Endothelial cell of umbilical vein (primary cell): ENCODE data around the gene WDR86. TPM values are rescaled to one million over a fixed set of nuclear protein-coding genes. Genes with fewer than 3 reads are reported as not detected.

Experiments used
- BruUV-seq: library from RNA; stranded (reverse); fragments of 400-500 nt; replicated peaks from 2 replicates; lab custom pipeline; 2021; lab: Mats Ljungman, UMichigan
- CTCF ChIA-PET: fragments of 300-600, 350-600 bp; sonication (Branson Sonifier 250); formaldehyde crosslinking; loops from one replicate; lab custom pipeline; 2021; ENCODE audit warnings: antibody characterized with exemption, inconsistent platforms; lab: Charles Lee
- POLR2A ChIA-PET: fragments of 300-600, 350-600 bp; sonication (Branson Sonifier 250); formaldehyde crosslinking; loops from one replicate; lab custom pipeline; 2021; ENCODE audit warnings: antibody characterized with exemption, inconsistent platforms; lab: Charles Lee
- DNase-seq: peaks from one replicate; pipeline ENCODE4 v3.0.0-alpha.2; 2011; ENCODE audit warnings: low read depth, low spot score
- FAIRE-seq: peaks from 2 replicates; lab custom pipeline; 2011; peaks lifted over from hg19 to GRCh38; lab: Jason Lieb, UNC
- H2AFZ ChIP-seq: 2 replicates; pipeline ENCODE4 v1.6.0; 2012; ENCODE audit warnings: low read depth, low read length, control low read depth, inconsistent platforms
- H3K27ac ChIP-seq: 2 replicates; pipeline ENCODE4 v1.5.1; 2011; ENCODE audit warnings: low read depth, mild to moderate bottlenecking, control low read depth, low read length, moderate library complexity; ENCODE audit not compliant: insufficient read depth
- H3K27me3 ChIP-seq, 2 experiments: 2 replicates each; pipeline versions ENCODE4 v1.6.0 to v1.6.1; 2011; ENCODE audit warnings: low read length in 2 of 2, mixed read lengths in 1 of 2; ENCODE audit not compliant: control insufficient read depth in 2 of 2, insufficient read depth in 2 of 2
- H3K36me3 ChIP-seq, 2 experiments: 2 replicates in 1 of 2; 3 replicates in 1 of 2; pipeline ENCODE4 v1.5.1; 2011; ENCODE audit warnings: low read length in 2 of 2, mild to moderate bottlenecking in 1 of 2, moderate library complexity in 1 of 2; ENCODE audit not compliant: control insufficient read depth in 2 of 2, insufficient read depth in 2 of 2; ENCODE audit errors: extremely low read depth in 1 of 2
- H3K4me1 ChIP-seq: 3 replicates; pipeline ENCODE4 v1.5.1; 2011; ENCODE audit warnings: mild to moderate bottlenecking, low read length; ENCODE audit not compliant: control insufficient read depth, insufficient read depth; ENCODE audit errors: extremely low read depth
- H3K4me2 ChIP-seq: 2 replicates; pipeline ENCODE4 v1.6.1; 2011; ENCODE audit warnings: low read length, control low read depth, mixed read lengths; ENCODE audit not compliant: insufficient read depth
- H3K4me3 ChIP-seq, 3 experiments: fragments of 200-600 bp in 1 of 3; sonication (generic), shearing (Covaris generic) in 1 of 3; replicated peaks in 1 of 3; 2 replicates each; pipeline ENCODE4 v1.5.1; 2011 to 2016; ENCODE audit warnings: control low read depth in 3 of 3, low read length in 3 of 3, mild to moderate bottlenecking in 2 of 3, inconsistent platforms in 1 of 3, low read depth in 1 of 3, moderate library complexity in 1 of 3; ENCODE audit not compliant: insufficient read depth in 1 of 3
- H3K79me2 ChIP-seq: 2 replicates; pipeline ENCODE4 v1.6.0; 2012; ENCODE audit warnings: low read length, inconsistent platforms; ENCODE audit not compliant: control insufficient read depth, insufficient read depth
- H3K9ac ChIP-seq: replicated peaks from 2 replicates; pipeline ENCODE3; 2011; ENCODE audit warnings: low read length, control low read depth; ENCODE audit not compliant: insufficient read depth; ENCODE audit errors: extremely low read depth
- H3K9me1 ChIP-seq: replicated peaks from 3 replicates; pipeline ENCODE4 v1.6.0; 2011; ENCODE audit warnings: mild to moderate bottlenecking, low read length; ENCODE audit not compliant: control insufficient read depth, insufficient read depth; ENCODE audit errors: extremely low read depth
- H3K9me3 ChIP-seq: replicated peaks from 2 replicates; pipeline ENCODE4 v1.5.1; 2012; ENCODE audit warnings: low read length, inconsistent platforms; ENCODE audit not compliant: control insufficient read depth, insufficient read depth
- H4K20me1 ChIP-seq: replicated peaks from 2 replicates; pipeline ENCODE3; 2011; ENCODE audit warnings: mild to moderate bottlenecking, low read length; ENCODE audit not compliant: control insufficient read depth, insufficient read depth; ENCODE audit errors: extremely low read depth
- CTCF ChIP-seq, 2 donors: IDR thresholded peaks; 1 replicate in 1 of 2; 2 replicates in 1 of 2; pipeline ENCODE4 v1.5.1; 2011; ENCODE audit warnings: low read length in 2 of 2, mild to moderate bottlenecking in 2 of 2, moderate library complexity in 2 of 2, control low read depth in 1 of 2, inconsistent platforms in 1 of 2, low read depth in 1 of 2; ENCODE audit not compliant: insufficient read depth in 1 of 2; ENCODE audit errors: extremely low read depth in 1 of 2
- EZH2 ChIP-seq: IDR thresholded peaks from 2 replicates; pipeline ENCODE4 v1.6.1; 2012; ENCODE audit warnings: borderline replicate concordance, low read depth, mild to moderate bottlenecking, moderate library complexity, low read length, inconsistent platforms; ENCODE audit not compliant: severe bottlenecking
- FOS ChIP-seq: IDR thresholded peaks from 2 replicates; pipeline ENCODE4 v1.6.1; 2011; ENCODE audit warnings: mild to moderate bottlenecking, low read length, moderate library complexity, borderline replicate concordance; ENCODE audit not compliant: insufficient read depth
- GATA2 ChIP-seq: IDR thresholded peaks from 2 replicates; pipeline ENCODE4 v1.7.0; 2011; ENCODE audit warnings: low read depth, mild to moderate bottlenecking, moderate library complexity, mixed read lengths, low read length; ENCODE audit not compliant: insufficient read length, insufficient read depth
- JUN ChIP-seq: IDR thresholded peaks from 2 replicates; pipeline ENCODE4 v1.6.1; 2011; ENCODE audit warnings: borderline replicate concordance, low read depth; ENCODE audit not compliant: insufficient read length, insufficient read depth
- MYC ChIP-seq: IDR thresholded peaks from one replicate; pipeline ENCODE4 v1.6.1; 2011; ENCODE audit warnings: mild to moderate bottlenecking, low read depth, low read length
- POLR2A ChIP-seq: IDR thresholded peaks from 2 replicates; pipeline ENCODE4 v1.6.1; 2012; ENCODE audit warnings: low read depth, mild to moderate bottlenecking, control low read depth, low read length
- POLR2AphosphoS5 ChIP-seq: IDR thresholded peaks from 2 replicates; pipeline ENCODE4 v1.6.1; 2012; ENCODE audit warnings: low read depth, mild to moderate bottlenecking, control low read depth, low read length, moderate library complexity; ENCODE audit not compliant: insufficient read depth
- dilution Hi-C: fragments of 300-500 bp; cut with MboI; formaldehyde crosslinking; loops from one replicate; pipeline ENCODE4 v1.15.0; 2019; ENCODE audit warnings: low sequenced_read_pairs; ENCODE audit not compliant: extremely low pct_ligation_motif_present
- intact Hi-C: fragments of 100-400 bp; cut with micrococcal nuclease; formaldehyde crosslinking; loops from one replicate; pipeline ENCODE4 v1.10.0; 2022
- polyA plus RNA-seq, 4 experiments: library from polyadenylated mRNA; depleted of rRNA in 3 of 4; stranded (reverse) in 3 of 4; unstranded in 1 of 4; fragments of >200 nt; gene quantifications; 2 replicates each; pipeline versions ENCODE4 v1.2.1 to v1.2.3, GENCODE V29; 2011 to 2012; ENCODE audit warnings: missing spikeins in 1 of 4
- total RNA-seq: library from RNA; stranded (reverse); gene quantifications from 2 replicates; pipeline ENCODE4 v1.2.3, GENCODE V29; 2021
- TF ChIP-seq, protein P1 (sequence below): IDR thresholded peaks from 2 replicates; pipeline ENCODE4 v1.6.1; 2011; ENCODE audit not compliant: insufficient read depth, insufficient read length

Gene WDR86
- total and polyA plus RNA-seq, 2 donors (not counting 3 experiments of a cell fraction or from before 2014, with no cell fraction given), result not detected

GRCh38 chr7:151385626-151386300 lies 24.1 kb downstream of the WDR86 start:
- Histone ChIP-seq H3K4me2 (no peak overlapping the region), H2AFZ (no peak overlapping the region), H4K20me1 (no peaks in the 10 kb centered on the region), H3K9me3 (no peaks in the 10 kb centered on the region), H3K9ac (no peak overlapping the region), H3K4me1 (no peaks in the 10 kb centered on the region), H3K27ac (no peak overlapping the region), H3K4me3 (no peak overlapping the region), H3K36me3 (no peaks in the 10 kb centered on the region), H3K27me3 (peaks cover 16 to 27% of the 10 kb centered on the region in 2 experiments), H3K79me2 (no peaks in the 10 kb centered on the region), H3K9me1 (no peaks in the 10 kb centered on the region)
- no peak for DNase-seq
- no TSS peak for BruUV-seq
- POLR2A ChIA-PET, result interaction anchor here (0.5 kb wide), 1 partner anchor 26 kb away, joined by 3 read pairs; no protein-coding TSS in a partner anchor
- TF ChIP-seq EZH2 (no peak), JUN (no peak), FOS (no peak), POLR2A (no peak), POLR2AphosphoS5 (no peak), MYC (no peak), GATA2 (no peak), CTCF (IDR thresholded peaks at IDR 0.05; ENCODE audit: extremely low read depth in 1 of 2, insufficient read depth in 1 of 2, low read depth in 1 of 2, low read length in 2 of 2) (no peak)
- TF ChIP-seq, protein P1, sequence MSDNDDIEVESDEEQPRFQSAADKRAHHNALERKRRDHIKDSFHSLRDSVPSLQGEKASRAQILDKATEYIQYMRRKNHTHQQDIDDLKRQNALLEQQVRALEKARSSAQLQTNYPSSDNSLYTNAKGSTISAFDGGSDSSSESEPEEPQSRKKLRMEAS, result no peak
- CTCF ChIA-PET, result no interaction called here
- FAIRE-seq, result no peak
- intact Hi-C loops (no loop called here), dilution Hi-C loops (no loop called here)
